ENCODE measurements around the gene DDX51. TPM values are rescaled to one million over a fixed set of nuclear protein-coding genes. Genes with fewer than 3 reads are reported as not detected.

DDX51 gene
- total RNA-seq, 1 experiment from 2014 or later: 16.2 TPM

GRCh38 chr12:132152411-132152821, 8.3 kb upstream of the DDX51 start:
- DNase-seq: no peak
- Histone ChIP-seq H3F3A (ENCODE audit: insufficient read depth, low read depth) (peaks cover 19% of the 10 kb centered on the region), H3K79me2 (ENCODE audit: low read depth) (no peaks in the 10 kb centered on the region), H3K4me2 (no peak overlapping the region), H3K27ac (no peak overlapping the region), H3K36me3 (ENCODE audit: low read depth) (peaks cover 13% of the 10 kb centered on the region; the same call in 1 of the 2 replicates), H4K20me1 (ENCODE audit: insufficient read depth) (peaks cover 21% of the 10 kb centered on the region), H3K27me3 (ENCODE audit: insufficient read depth, low read depth) (no peaks in the 10 kb centered on the region), H3K9me2 (ENCODE audit: insufficient read depth) (no peaks in the 10 kb centered on the region), H3K4me1 (replicated peaks; ENCODE audit: insufficient read depth) (no peaks in the 10 kb centered on the region), H3K4me3 (no peak overlapping the region), H3K9me3 (ENCODE audit: insufficient read depth, low read depth) (no peaks in the 10 kb centered on the region), H2AFZ (no peak overlapping the region)
- ChIA-PET POLR2A (ENCODE audit: unreplicated experiment) (no interaction called here), CTCF (no interaction called here)
- TF ChIP-seq EZH2 (IDR thresholded peaks at IDR 0.05; ENCODE audit: low read depth) (no peak), CTCF (conservative IDR thresholded peaks at IDR 0.05) (no peak)
- BruUV-seq (replicated peaks): no TSS peak
- intact Hi-C loops (cut with micrococcal nuclease; ENCODE audit: unreplicated experiment): loop anchor here (5.0 to 10.0 kb wide), 3 partner anchors 190 to 462 kb away; partner anchors contain the start of genes LRCOL1 and P2RX2

- BruUV-seq (replicated peaks): no TSS peak
- intact Hi-C loops (cut with micrococcal nuclease; ENCODE audit: unreplicated experiment): loop anchor here (5.0 to 10.0 kb wide), 3 partner anchors 190 to 463 kb away; partner anchors contain the start of genes LRCOL1 and P2RX2
- H3K27me3 ChIP-seq (ENCODE audit: insufficient read depth, low read depth): no peaks in the 10 kb centered on the region
- peaks cover 9% of the 10 kb centered on the region; the same call in 1 of the 2 replicates for H3K36me3 ChIP-seq (ENCODE audit: low read depth)
- H2AFZ ChIP-seq: no peak overlapping the region
- H3K79me2 ChIP-seq (ENCODE audit: low read depth): no peaks in the 10 kb centered on the region
- no peak overlapping the region for H3K4me3 ChIP-seq
- H3K4me2 ChIP-seq: no peak overlapping the region
- no peak for TF ChIP-seq CTCF (conservative IDR thresholded peaks at IDR 0.05)
- TF ChIP-seq EZH2 (IDR thresholded peaks at IDR 0.05; ENCODE audit: low read depth): no peak
- H4K20me1 ChIP-seq (ENCODE audit: insufficient read depth): peaks cover 21% of the 10 kb centered on the region
- H3K9me3 ChIP-seq (ENCODE audit: insufficient read depth, low read depth): no peaks in the 10 kb centered on the region
- no peaks in the 10 kb centered on the region for H3K4me1 ChIP-seq (replicated peaks; ENCODE audit: insufficient read depth)
- peaks cover 14% of the 10 kb centered on the region for H3F3A ChIP-seq (ENCODE audit: insufficient read depth, low read depth)
- no peak overlapping the region for H3K27ac ChIP-seq
- ChIA-PET CTCF (no interaction called here), POLR2A (ENCODE audit: unreplicated experiment) (no interaction called here)
- DNase-seq: no peak
- H3K9me2 ChIP-seq (ENCODE audit: insufficient read depth): no peaks in the 10 kb centered on the region
Observed at GRCh38 chr12:132151766-132152410, 7.8 kb upstream of the DDX51 start.

- Histone ChIP-seq H3K27ac (no peak overlapping the region), H2AFZ (no peak overlapping the region), H3K9me3 (ENCODE audit: insufficient read depth, low read depth) (no peaks in the 10 kb centered on the region), H3K4me2 (no peak overlapping the region), H3K4me3 (no peak overlapping the region), H3K4me1 (replicated peaks; ENCODE audit: insufficient read depth) (no peaks in the 10 kb centered on the region), H3K36me3 (ENCODE audit: low read depth) (peaks cover 3% of the 10 kb centered on the region; the same call in 1 of the 2 replicates), H4K20me1 (ENCODE audit: insufficient read depth) (peaks cover 21% of the 10 kb centered on the region), H3F3A (ENCODE audit: insufficient read depth, low read depth) (peaks cover 9% of the 10 kb centered on the region; the same call in 1 of the 2 replicates), H3K79me2 (ENCODE audit: low read depth) (no peaks in the 10 kb centered on the region), H3K27me3 (ENCODE audit: insufficient read depth, low read depth) (no peaks in the 10 kb centered on the region), H3K9me2 (ENCODE audit: insufficient read depth) (no peaks in the 10 kb centered on the region)
- TF ChIP-seq CTCF (conservative IDR thresholded peaks at IDR 0.05) (no peak), EZH2 (IDR thresholded peaks at IDR 0.05; ENCODE audit: low read depth) (no peak)
- ChIA-PET CTCF (no interaction called here), POLR2A (ENCODE audit: unreplicated experiment) (no interaction called here)
- TSS peak; percentile 1 for BruUV-seq (replicated peaks)
- no peak for DNase-seq
- intact Hi-C loops (cut with micrococcal nuclease; ENCODE audit: unreplicated experiment): loop anchor here (5.0 to 10.0 kb wide), 3 partner anchors 191 to 464 kb away; partner anchors contain the start of genes LRCOL1 and P2RX2
Observed at GRCh38 chr12:132151145-132151765, 7.1 kb upstream of the DDX51 start.

All from PC-9 (cell line).